ENCODE measurements around the gene FAM83E.
"Not testable (repeated sequence)": the region's sequence is repeated elsewhere in the genome, so short reads cannot be mapped to it uniquely, and the experiment has no call there.

Gene FAM83E

DNA sequence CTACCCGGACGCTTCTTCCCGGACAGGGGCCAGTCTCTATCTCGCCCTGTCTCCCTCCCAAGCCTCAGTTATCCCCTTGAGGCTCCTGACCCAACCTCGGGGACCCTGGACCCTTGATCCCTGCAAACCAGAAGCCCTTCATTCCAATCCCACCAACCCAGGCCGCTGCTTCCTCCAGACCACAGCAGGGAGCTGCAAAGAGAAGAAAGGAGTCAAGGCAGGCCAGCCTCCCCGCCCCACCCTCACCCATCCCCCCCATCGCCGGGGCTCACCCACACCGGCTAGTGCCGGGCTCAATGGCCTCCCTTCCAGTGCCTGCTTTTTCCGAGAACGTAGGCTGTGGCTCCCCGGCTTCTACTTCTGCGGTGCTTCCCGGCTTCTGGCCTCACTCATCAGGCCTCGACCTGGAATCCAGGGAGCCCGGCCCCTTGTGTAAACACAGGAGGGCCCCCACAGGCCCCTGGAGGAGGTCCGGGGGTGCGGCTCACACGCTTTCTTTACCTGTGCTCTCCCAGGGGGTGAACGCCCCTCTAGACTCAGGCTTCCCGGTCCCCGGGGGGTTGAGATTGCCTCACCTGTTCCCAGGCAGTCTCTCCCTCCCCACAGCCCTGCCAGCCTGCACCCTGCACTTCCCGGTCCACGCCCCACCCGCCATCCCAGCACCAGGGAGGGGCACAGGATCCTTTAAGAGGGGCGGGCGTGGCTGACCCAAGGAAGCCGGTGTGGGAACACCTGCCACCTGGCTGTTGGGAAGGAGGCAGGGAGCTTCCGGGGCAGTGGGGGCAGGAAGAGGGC, at the start of gene FAM83E:
TSS of gene FAM83E (minus strand) at position 641 of the 795 bp plus-strand sequence. CDS start 1,704 bp downstream, outside the sequence.
- no peak for DNase-seq (ENCODE audit: low spot score)

GRCh38 chr19:48664476-48664875, 49.6 kb upstream of the FAM83E start:
- no peak for DNase-seq (ENCODE audit: low spot score)

DNA sequence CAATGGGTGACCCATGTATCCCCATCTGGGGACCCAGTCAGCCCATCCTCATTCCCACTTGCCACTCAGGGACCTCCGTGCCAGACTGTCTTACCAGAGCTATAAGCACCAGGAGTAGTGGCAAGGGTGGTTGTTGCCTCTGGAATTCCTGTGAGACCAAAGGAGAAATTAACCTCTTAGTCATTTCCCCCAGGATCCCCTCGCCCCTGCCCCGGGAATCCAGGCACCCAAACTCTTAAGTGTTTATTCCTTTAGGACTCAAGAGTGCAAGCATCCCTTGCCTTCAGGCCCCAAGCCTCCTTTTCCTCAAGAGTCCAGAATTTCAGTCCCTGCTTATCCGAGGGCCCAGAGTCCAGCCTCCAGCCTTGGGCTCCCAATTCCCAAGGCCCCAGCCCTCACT, 48.8 kb upstream of the FAM83E start:
- DNase-seq (ENCODE audit: low spot score) = no peak

DNA sequence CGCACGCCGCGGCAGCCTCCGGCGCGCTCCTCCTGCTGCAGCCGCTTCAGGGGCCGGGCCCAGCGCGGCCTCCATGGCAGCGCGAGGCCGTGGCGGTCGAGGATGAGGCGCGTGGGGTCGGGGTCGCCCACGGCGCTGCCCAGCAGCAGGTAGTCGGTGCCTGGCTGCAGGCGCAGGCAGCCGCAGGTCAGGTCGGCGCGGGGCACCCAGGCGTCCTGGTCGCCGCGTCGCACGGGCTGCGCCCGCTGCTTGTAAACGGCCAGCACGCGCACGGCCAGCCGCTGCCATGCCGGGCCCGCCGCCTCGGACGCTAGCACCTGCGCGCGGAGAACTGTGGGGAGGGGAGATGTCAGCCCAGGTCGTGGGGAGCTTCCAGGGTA, 46.8 kb upstream of the FAM83E start:
- no peak for DNase-seq (ENCODE audit: low spot score)

- DNase-seq (ENCODE audit: low spot score) = peak; percentile 94
Measured at GRCh38 chr19:48660852-48661710, 46.2 kb upstream of the FAM83E start.

DNA sequence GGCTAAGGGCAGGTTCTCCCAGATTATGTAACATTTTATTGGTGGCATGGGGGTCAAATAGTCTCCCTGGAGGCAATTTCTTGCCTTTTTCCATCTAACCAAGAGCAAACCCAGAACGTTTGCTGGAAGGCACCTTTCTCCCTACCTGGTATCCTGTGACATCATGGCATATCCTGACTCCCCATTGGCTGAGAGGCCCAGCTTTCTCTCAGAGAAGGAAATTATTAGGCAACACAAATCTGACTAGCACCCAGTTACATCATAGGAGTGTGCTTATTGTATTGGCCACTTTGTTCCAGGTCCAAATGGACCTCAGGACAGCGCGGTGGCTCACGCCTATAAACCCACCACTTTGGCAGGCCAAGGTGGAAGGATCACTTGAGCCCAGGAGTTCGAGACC, 44.9 kb upstream of the FAM83E start:
- DNase-seq (ENCODE audit: low spot score) = no peak

- DNase-seq (ENCODE audit: low spot score) = no peak
Measured at GRCh38 chr19:48658483-48658882, 43.6 kb upstream of the FAM83E start.

DNA sequence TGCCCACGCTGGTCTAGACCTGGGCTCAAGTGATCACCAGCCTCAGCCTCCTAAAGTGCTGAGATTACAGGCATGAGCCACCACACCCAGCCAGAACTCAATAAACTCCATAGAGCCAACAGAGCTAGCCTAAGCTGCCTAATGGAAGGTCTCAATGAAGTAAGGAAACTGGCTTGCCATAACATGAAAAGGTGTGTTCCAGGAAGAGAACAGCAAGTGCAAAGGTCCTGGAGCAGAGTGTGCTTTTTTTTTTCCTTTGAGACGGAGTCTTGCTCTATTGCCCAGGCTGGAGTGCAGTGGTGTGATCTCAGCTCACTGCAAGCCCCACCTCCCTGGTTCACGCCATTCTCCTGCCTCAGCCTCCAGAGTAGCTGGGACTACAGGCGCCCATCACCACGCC, 43.0 kb upstream of the FAM83E start:
- not testable (repeated sequence) for DNase-seq (ENCODE audit: low spot score)

GRCh38 chr19:48656840-48657474, 42.1 kb upstream of the FAM83E start:
- DNase-seq (ENCODE audit: low spot score) = no peak

GRCh38 chr19:48654299-48655059, 39.6 kb upstream of the FAM83E start:
- no peak for DNase-seq (ENCODE audit: low spot score)

DNA sequence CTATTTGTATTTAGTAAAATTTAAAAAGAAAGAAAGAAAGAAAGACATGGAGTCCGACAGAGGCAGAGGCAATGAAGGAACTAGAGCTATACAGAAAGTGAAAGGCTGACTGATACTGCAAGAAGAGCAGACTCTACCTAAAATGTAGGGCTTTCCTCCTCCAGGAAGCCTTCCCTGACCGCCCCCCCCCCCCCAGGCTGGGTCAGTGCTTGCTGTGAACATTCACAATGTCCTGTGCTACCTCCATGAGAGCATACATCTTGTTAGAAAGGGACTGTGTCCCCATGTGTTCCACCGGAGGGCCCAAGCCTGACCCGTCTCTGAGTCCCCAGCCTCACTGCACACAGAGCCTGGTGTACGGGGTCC, 36.8 kb upstream of the FAM83E start:
- no peak for DNase-seq (ENCODE audit: low spot score)

GRCh38 chr19:48650974-48651682, 36.3 kb upstream of the FAM83E start:
- no peak for DNase-seq (ENCODE audit: low spot score)

GRCh38 chr19:48648134-48648533, 33.3 kb upstream of the FAM83E start:
- DNase-seq (ENCODE audit: low spot score) = no peak

DNA sequence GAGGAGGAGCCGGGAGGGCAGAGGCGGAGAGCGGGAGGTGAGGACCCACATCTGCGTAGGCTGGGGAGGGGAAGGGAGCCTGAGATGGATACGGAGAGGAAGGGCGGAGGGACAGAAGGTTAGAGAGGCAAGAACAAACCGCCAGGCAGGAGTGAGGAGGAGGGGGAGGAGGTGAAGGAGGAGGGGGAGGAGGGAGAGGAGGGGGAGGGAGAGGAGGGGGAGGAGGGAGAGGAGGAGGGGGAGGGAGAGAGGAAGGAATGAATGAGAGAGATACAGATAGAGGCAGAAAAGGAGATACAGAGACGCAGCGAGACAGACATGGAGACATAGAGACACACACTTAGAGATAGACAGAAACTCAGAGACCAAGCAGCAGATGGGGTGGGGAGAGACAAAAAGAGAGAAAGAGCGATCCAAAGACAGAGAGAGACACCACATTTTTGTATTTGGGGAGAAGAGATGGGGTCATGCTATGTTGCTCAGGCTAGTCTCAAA, 31.9 kb upstream of the FAM83E start:
- no peak for DNase-seq (ENCODE audit: low spot score)

GRCh38 chr19:48646001-48646721, 31.3 kb upstream of the FAM83E start, which contains the start of gene CA11:
CA11 (minus strand) TSS chr19:48646187; CDS start chr19:48645632, 555 bp downstream.
- peak; percentile 92 for DNase-seq (ENCODE audit: low spot score)

DNA sequence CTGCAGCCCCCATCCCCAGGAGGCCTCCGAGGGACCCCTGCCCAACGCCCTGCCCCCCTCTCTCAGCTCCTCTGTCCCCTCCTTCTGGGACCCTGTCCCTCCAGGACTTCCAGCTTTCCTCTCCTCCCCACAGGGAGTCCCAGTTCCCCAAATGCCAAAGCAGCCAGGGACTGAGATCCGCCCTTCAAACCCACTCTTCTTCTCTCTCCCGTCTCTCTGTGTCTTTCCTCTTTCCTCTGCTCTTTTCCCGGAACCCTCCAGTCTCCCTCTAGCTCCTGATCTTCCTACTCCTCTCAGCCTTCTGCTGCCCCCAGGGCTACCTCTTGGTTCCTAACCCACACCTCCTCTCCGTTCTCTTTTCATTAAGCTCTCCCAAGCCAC, 30.7 kb upstream of the FAM83E start:
- no peak for DNase-seq (ENCODE audit: low spot score)

- peak; percentile 81 for DNase-seq (ENCODE audit: low spot score)
Measured at GRCh38 chr19:48644839-48645619, 30.2 kb upstream of the FAM83E start.

- no peak for DNase-seq (ENCODE audit: low spot score)
Measured at GRCh38 chr19:48644355-48644754, 29.5 kb upstream of the FAM83E start.

DNA sequence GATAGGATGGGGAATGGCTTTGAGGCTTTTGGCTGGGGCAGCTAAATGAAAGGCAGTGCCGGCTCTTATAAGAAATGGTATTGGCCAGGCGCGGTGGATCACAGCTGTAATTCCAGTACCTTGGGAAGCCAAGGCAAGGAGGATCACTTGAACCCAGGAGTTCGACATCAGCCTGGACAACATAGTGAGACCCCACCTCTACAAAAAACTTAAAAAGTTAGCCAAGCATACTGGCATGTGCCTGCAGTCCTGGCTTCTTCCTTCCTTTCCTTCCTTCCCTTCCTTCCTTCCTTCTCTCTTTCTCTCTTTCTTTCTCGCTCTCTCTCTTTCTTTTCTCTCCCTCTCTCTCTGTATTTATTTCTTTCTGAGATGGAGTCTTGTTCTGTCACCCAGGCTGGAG, 28.0 kb upstream of the FAM83E start:
- no peak for DNase-seq (ENCODE audit: low spot score)

GRCh38 chr19:48641850-48642249, 27.0 kb upstream of the FAM83E start:
- no peak for DNase-seq (ENCODE audit: low spot score)
